Activated naive CD4-positive, alpha-beta T cell treated with anti-CD3 and anti-CD28 coated beads, Interleukin-2, amount 50 U/mL, for 24 hours (primary cell): ENCODE measurements around the gene MAMDC2.

Experiments
- H3K27ac Mint-ChIP-seq: one replicate; pipeline ENCODE4 v1.8.0; 2021; ENCODE audit warnings: mild to moderate bottlenecking, mixed read lengths
- H3K27me3 Mint-ChIP-seq: one replicate; pipeline ENCODE4 v1.8.0; 2021; ENCODE audit warnings: mixed read lengths
- H3K36me3 Mint-ChIP-seq: one replicate; pipeline ENCODE4 v1.8.0; 2021; ENCODE audit warnings: mixed read lengths
- H3K4me1 Mint-ChIP-seq: one replicate; pipeline ENCODE4 v1.8.0; 2021; ENCODE audit warnings: mixed read lengths
- H3K4me3 Mint-ChIP-seq: one replicate; pipeline ENCODE4 v1.8.0; 2021; ENCODE audit warnings: mild to moderate bottlenecking, mixed read lengths
- H3K9me3 Mint-ChIP-seq: one replicate; pipeline ENCODE4 v1.8.0; 2021; ENCODE audit warnings: mixed read lengths

Gene MAMDC2

GRCh38 chr9:70073193-70073592, 29.5 kb downstream of the MAMDC2 start:
- Mint-ChIP-seq H3K4me3 (no peak overlapping the region), H3K36me3 (no peaks in the 10 kb centered on the region), H3K4me1 (no peaks in the 10 kb centered on the region), H3K27ac (no peak overlapping the region), H3K9me3 (no peaks in the 10 kb centered on the region), H3K27me3 (peaks cover 4% of the 10 kb centered on the region)

GRCh38 chr9:70073756-70074155, 30.1 kb downstream of the MAMDC2 start:
- H3K27ac Mint-ChIP-seq: no peak overlapping the region
- peaks cover 4% of the 10 kb centered on the region for H3K27me3 Mint-ChIP-seq
- H3K4me1 Mint-ChIP-seq: no peaks in the 10 kb centered on the region
- no peaks in the 10 kb centered on the region for H3K36me3 Mint-ChIP-seq
- H3K9me3 Mint-ChIP-seq: no peaks in the 10 kb centered on the region
- no peak overlapping the region for H3K4me3 Mint-ChIP-seq

- Mint-ChIP-seq H3K4me3 (no peak overlapping the region), H3K4me1 (no peaks in the 10 kb centered on the region), H3K27ac (no peak overlapping the region), H3K27me3 (peaks cover 14% of the 10 kb centered on the region), H3K9me3 (no peaks in the 10 kb centered on the region), H3K36me3 (no peaks in the 10 kb centered on the region)
Measured at GRCh38 chr9:70076678-70077077, 33.0 kb downstream of the MAMDC2 start.

- Mint-ChIP-seq H3K9me3 (no peaks in the 10 kb centered on the region), H3K27me3 (peaks cover 14% of the 10 kb centered on the region), H3K4me3 (no peak overlapping the region), H3K36me3 (no peaks in the 10 kb centered on the region), H3K27ac (no peak overlapping the region), H3K4me1 (no peaks in the 10 kb centered on the region)
Measured at GRCh38 chr9:70079417-70080037, 35.9 kb downstream of the MAMDC2 start.

GRCh38 chr9:70080481-70081119, 37.0 kb downstream of the MAMDC2 start:
- peaks cover 11% of the 10 kb centered on the region for H3K27me3 Mint-ChIP-seq
- H3K27ac Mint-ChIP-seq: no peak overlapping the region
- no peak overlapping the region for H3K4me3 Mint-ChIP-seq
- no peaks in the 10 kb centered on the region for H3K9me3 Mint-ChIP-seq
- H3K4me1 Mint-ChIP-seq: no peaks in the 10 kb centered on the region
- H3K36me3 Mint-ChIP-seq: no peaks in the 10 kb centered on the region

- H3K27ac Mint-ChIP-seq: no peak overlapping the region
- no peak overlapping the region for H3K4me3 Mint-ChIP-seq
- H3K27me3 Mint-ChIP-seq: peaks cover 11% of the 10 kb centered on the region
- no peaks in the 10 kb centered on the region for H3K36me3 Mint-ChIP-seq
- H3K9me3 Mint-ChIP-seq: no peaks in the 10 kb centered on the region
- no peaks in the 10 kb centered on the region for H3K4me1 Mint-ChIP-seq
Measured at GRCh38 chr9:70081120-70081495, 37.5 kb downstream of the MAMDC2 start.

GRCh38 chr9:70083429-70083828, 39.8 kb downstream of the MAMDC2 start:
- Mint-ChIP-seq H3K4me1 (no peaks in the 10 kb centered on the region), H3K36me3 (no peaks in the 10 kb centered on the region), H3K27ac (no peak overlapping the region), H3K27me3 (peaks cover 15% of the 10 kb centered on the region), H3K4me3 (no peak overlapping the region), H3K9me3 (no peaks in the 10 kb centered on the region)

- no peak overlapping the region for H3K27ac Mint-ChIP-seq
- H3K36me3 Mint-ChIP-seq: no peaks in the 10 kb centered on the region
- no peaks in the 10 kb centered on the region for H3K9me3 Mint-ChIP-seq
- H3K27me3 Mint-ChIP-seq: peaks cover 10% of the 10 kb centered on the region
- no peak overlapping the region for H3K4me3 Mint-ChIP-seq
- H3K4me1 Mint-ChIP-seq: no peaks in the 10 kb centered on the region
Measured at GRCh38 chr9:70085241-70085640, 41.6 kb downstream of the MAMDC2 start.

GRCh38 chr9:70091103-70091502, 47.5 kb downstream of the MAMDC2 start:
- Mint-ChIP-seq H3K4me3 (no peak overlapping the region), H3K27ac (no peak overlapping the region), H3K4me1 (no peaks in the 10 kb centered on the region)

GRCh38 chr9:70091572-70091971, 47.9 kb downstream of the MAMDC2 start:
- H3K27ac Mint-ChIP-seq: no peak overlapping the region
- H3K4me1 Mint-ChIP-seq: no peaks in the 10 kb centered on the region
- no peaks in the 10 kb centered on the region for H3K9me3 Mint-ChIP-seq
- no peaks in the 10 kb centered on the region for H3K36me3 Mint-ChIP-seq
- H3K4me3 Mint-ChIP-seq: no peak overlapping the region
- peaks cover 5% of the 10 kb centered on the region for H3K27me3 Mint-ChIP-seq

More at GRCh38 chr9:70091103-70091502, 47.5 kb downstream of the MAMDC2 start:
- peaks cover 5% of the 10 kb centered on the region for H3K27me3 Mint-ChIP-seq
- no peaks in the 10 kb centered on the region for H3K9me3 Mint-ChIP-seq
- H3K36me3 Mint-ChIP-seq: no peaks in the 10 kb centered on the region

GRCh38 chr9:70092190-70092589, 48.5 kb downstream of the MAMDC2 start:
- Mint-ChIP-seq H3K27ac (no peak overlapping the region), H3K9me3 (no peaks in the 10 kb centered on the region), H3K4me1 (no peaks in the 10 kb centered on the region), H3K27me3 (peaks cover 7% of the 10 kb centered on the region), H3K36me3 (no peaks in the 10 kb centered on the region), H3K4me3 (no peak overlapping the region)

- no peaks in the 10 kb centered on the region for H3K36me3 Mint-ChIP-seq
- H3K4me1 Mint-ChIP-seq: no peaks in the 10 kb centered on the region
- no peak overlapping the region for H3K27ac Mint-ChIP-seq
- no peaks in the 10 kb centered on the region for H3K9me3 Mint-ChIP-seq
- H3K4me3 Mint-ChIP-seq: no peak overlapping the region
- H3K27me3 Mint-ChIP-seq: peaks cover 4% of the 10 kb centered on the region
Measured at GRCh38 chr9:70093095-70093494, 49.4 kb downstream of the MAMDC2 start.

- Mint-ChIP-seq H3K27me3 (peaks cover 2% of the 10 kb centered on the region), H3K4me3 (no peak overlapping the region), H3K27ac (no peak overlapping the region), H3K9me3 (no peaks in the 10 kb centered on the region), H3K4me1 (no peaks in the 10 kb centered on the region), H3K36me3 (no peaks in the 10 kb centered on the region)
Measured at GRCh38 chr9:70093944-70094343, 50.3 kb downstream of the MAMDC2 start.

GRCh38 chr9:70094747-70095146, 51.1 kb downstream of the MAMDC2 start:
- H3K27me3 Mint-ChIP-seq: peaks cover 2% of the 10 kb centered on the region
- H3K36me3 Mint-ChIP-seq: no peaks in the 10 kb centered on the region
- H3K4me1 Mint-ChIP-seq: no peaks in the 10 kb centered on the region
- H3K4me3 Mint-ChIP-seq: no peak overlapping the region
- no peaks in the 10 kb centered on the region for H3K9me3 Mint-ChIP-seq
- no peak overlapping the region for H3K27ac Mint-ChIP-seq

GRCh38 chr9:70097187-70097586, 53.5 kb downstream of the MAMDC2 start:
- peaks cover 2% of the 10 kb centered on the region for H3K27me3 Mint-ChIP-seq
- no peak overlapping the region for H3K4me3 Mint-ChIP-seq
- no peaks in the 10 kb centered on the region for H3K36me3 Mint-ChIP-seq
- no peak overlapping the region for H3K27ac Mint-ChIP-seq
- H3K9me3 Mint-ChIP-seq: no peaks in the 10 kb centered on the region
- H3K4me1 Mint-ChIP-seq: no peaks in the 10 kb centered on the region

GRCh38 chr9:70100362-70100761, 56.7 kb downstream of the MAMDC2 start:
- no peak overlapping the region for H3K4me3 Mint-ChIP-seq
- H3K27me3 Mint-ChIP-seq: peaks cover 4% of the 10 kb centered on the region
- H3K27ac Mint-ChIP-seq: no peak overlapping the region
- H3K9me3 Mint-ChIP-seq: no peaks in the 10 kb centered on the region
- no peaks in the 10 kb centered on the region for H3K4me1 Mint-ChIP-seq
- no peaks in the 10 kb centered on the region for H3K36me3 Mint-ChIP-seq

- no peaks in the 10 kb centered on the region for H3K9me3 Mint-ChIP-seq
- peaks cover 4% of the 10 kb centered on the region for H3K27me3 Mint-ChIP-seq
- H3K36me3 Mint-ChIP-seq: no peaks in the 10 kb centered on the region
- H3K4me1 Mint-ChIP-seq: no peaks in the 10 kb centered on the region
- no peak overlapping the region for H3K27ac Mint-ChIP-seq
- H3K4me3 Mint-ChIP-seq: no peak overlapping the region
Measured at GRCh38 chr9:70101265-70101664, 57.6 kb downstream of the MAMDC2 start.
